ENCODE measurements around the gene PIP5K1B.

The PIP5K1B gene

DNA sequence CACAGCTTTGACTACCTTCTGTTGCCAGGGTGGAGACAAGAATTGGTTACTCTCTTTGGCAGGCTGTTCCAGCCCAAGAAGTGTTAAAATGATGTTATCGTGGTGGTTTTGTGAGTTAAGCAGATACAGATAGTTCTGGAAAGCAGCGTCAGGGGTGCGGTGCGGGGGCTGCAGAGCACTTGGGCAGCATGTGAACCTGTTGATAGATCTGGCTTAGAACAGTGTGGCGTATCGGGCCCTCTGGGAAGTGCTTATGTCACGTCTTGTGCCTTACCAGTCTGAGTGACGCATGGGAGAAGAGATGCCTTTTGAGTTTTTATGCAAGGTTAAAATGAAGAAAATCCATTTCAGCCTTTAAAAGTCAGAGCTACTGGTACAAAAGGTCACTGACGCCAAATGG is 156.4 kb downstream of the PIP5K1B start:
- H4K20me1 ChIP-seq (ENCODE audit: control insufficient read depth, insufficient read depth, low read depth, low read length): no peaks in the 10 kb centered on the region
- H3K79me2 ChIP-seq (ENCODE audit: control insufficient read depth, low read length): no peaks in the 10 kb centered on the region
- H3K4me2 ChIP-seq (ENCODE audit: low read length): no peak overlapping the region
- no peaks in the 10 kb centered on the region for H3K4me1 ChIP-seq (ENCODE audit: control insufficient read depth, low read length)
- no peaks in the 10 kb centered on the region for H3K9me3 ChIP-seq (ENCODE audit: control insufficient read depth, insufficient read depth, low read length)
- no peaks in the 10 kb centered on the region for H3K9me2 ChIP-seq (replicated peaks; ENCODE audit: control insufficient read depth, low read length)
- TF ChIP-seq, protein P1, sequence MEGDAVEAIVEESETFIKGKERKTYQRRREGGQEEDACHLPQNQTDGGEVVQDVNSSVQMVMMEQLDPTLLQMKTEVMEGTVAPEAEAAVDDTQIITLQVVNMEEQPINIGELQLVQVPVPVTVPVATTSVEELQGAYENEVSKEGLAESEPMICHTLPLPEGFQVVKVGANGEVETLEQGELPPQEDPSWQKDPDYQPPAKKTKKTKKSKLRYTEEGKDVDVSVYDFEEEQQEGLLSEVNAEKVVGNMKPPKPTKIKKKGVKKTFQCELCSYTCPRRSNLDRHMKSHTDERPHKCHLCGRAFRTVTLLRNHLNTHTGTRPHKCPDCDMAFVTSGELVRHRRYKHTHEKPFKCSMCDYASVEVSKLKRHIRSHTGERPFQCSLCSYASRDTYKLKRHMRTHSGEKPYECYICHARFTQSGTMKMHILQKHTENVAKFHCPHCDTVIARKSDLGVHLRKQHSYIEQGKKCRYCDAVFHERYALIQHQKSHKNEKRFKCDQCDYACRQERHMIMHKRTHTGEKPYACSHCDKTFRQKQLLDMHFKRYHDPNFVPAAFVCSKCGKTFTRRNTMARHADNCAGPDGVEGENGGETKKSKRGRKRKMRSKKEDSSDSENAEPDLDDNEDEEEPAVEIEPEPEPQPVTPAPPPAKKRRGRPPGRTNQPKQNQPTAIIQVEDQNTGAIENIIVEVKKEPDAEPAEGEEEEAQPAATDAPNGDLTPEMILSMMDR (IDR thresholded peaks at IDR 0.05; ENCODE audit: low read depth, low read length, poor library complexity, severe bottlenecking): no peak
- no peak for TF ChIP-seq EZH2phosphoT487 (IDR thresholded peaks at IDR 0.05; ENCODE audit: borderline replicate concordance, low read length)
- no peak overlapping the region for H3K27ac ChIP-seq (ENCODE audit: low read depth, low read length)
- H3K4me3 ChIP-seq (ENCODE audit: low read length): no peak overlapping the region
- H3K36me3 ChIP-seq (ENCODE audit: control insufficient read depth, low read length): no peaks in the 10 kb centered on the region
- peaks cover 12% of the 10 kb centered on the region; the same call in 1 of the 2 replicates for H3K27me3 ChIP-seq (ENCODE audit: control insufficient read depth, low read length)
- H3F3A ChIP-seq (ENCODE audit: control insufficient read depth, insufficient read depth): no peaks in the 10 kb centered on the region

DNA sequence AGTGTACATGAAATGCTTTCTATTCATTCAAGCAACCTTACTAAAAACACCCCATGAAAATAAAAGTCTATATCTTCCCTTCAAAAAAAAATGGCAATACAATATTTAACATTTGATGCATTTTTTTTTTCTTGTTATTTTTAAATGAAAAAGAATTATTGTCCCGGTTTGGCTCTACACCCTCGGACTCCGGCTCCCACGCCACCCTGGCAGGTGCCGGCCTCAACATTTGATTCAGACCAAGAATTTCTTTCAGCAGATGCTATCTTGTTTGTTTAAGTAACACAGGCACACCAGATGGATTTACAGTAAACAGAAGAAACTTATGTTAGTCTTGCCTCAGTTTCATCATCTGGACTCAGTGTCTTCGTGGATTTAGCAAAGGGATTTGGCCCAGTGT is 162.0 kb downstream of the PIP5K1B start:
- H3K4me3 ChIP-seq (ENCODE audit: low read length): no peak overlapping the region
- no peaks in the 10 kb centered on the region for H3K79me2 ChIP-seq (ENCODE audit: control insufficient read depth, low read length)
- peaks cover 3% of the 10 kb centered on the region; the same call in 1 of the 2 replicates for H3K27me3 ChIP-seq (ENCODE audit: control insufficient read depth, low read length)
- no peaks in the 10 kb centered on the region for H3K9me2 ChIP-seq (replicated peaks; ENCODE audit: control insufficient read depth, low read length)
- no peaks in the 10 kb centered on the region for H3K9me3 ChIP-seq (ENCODE audit: control insufficient read depth, insufficient read depth, low read length)
- no peaks in the 10 kb centered on the region for H3K36me3 ChIP-seq (ENCODE audit: control insufficient read depth, low read length)
- TF ChIP-seq, protein P1 (IDR thresholded peaks at IDR 0.05; ENCODE audit: low read depth, low read length, poor library complexity, severe bottlenecking): no peak
- no peak for TF ChIP-seq EZH2phosphoT487 (IDR thresholded peaks at IDR 0.05; ENCODE audit: borderline replicate concordance, low read length)
- no peaks in the 10 kb centered on the region for H3K4me1 ChIP-seq (ENCODE audit: control insufficient read depth, low read length)
- H3K27ac ChIP-seq (ENCODE audit: low read depth, low read length): no peak overlapping the region
- no peaks in the 10 kb centered on the region for H3F3A ChIP-seq (ENCODE audit: control insufficient read depth, insufficient read depth)
- no peak overlapping the region for H3K4me2 ChIP-seq (ENCODE audit: low read length)
- H4K20me1 ChIP-seq (ENCODE audit: control insufficient read depth, insufficient read depth, low read depth, low read length): no peaks in the 10 kb centered on the region

DNA sequence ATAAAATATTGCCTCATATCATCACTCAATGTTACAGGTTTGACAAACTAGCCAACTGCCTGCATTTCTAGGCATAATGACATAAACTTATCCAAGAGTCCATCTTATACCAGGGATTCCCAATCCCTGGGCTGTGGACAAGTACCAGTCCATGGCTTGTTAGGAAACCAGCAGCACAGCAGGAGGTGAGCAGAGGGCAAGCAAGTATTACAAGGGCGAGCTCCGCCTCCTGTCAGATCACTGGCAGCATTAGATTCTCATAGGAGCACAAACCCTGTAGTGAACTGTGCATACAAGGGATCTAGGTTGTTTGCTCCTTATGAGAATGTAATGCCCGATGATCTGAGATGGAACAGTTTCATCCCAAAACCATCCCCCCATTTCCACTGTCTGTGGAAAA is 164.0 kb downstream of the PIP5K1B start:
- Histone ChIP-seq H3K9me3 (ENCODE audit: control insufficient read depth, insufficient read depth, low read length) (no peaks in the 10 kb centered on the region), H3K79me2 (ENCODE audit: control insufficient read depth, low read length) (no peaks in the 10 kb centered on the region), H3K4me2 (ENCODE audit: low read length) (no peak overlapping the region), H3K27me3 (ENCODE audit: control insufficient read depth, low read length) (peaks cover 3% of the 10 kb centered on the region; the same call in 1 of the 2 replicates), H3K9me2 (replicated peaks; ENCODE audit: control insufficient read depth, low read length) (no peaks in the 10 kb centered on the region), H3F3A (ENCODE audit: control insufficient read depth, insufficient read depth) (no peaks in the 10 kb centered on the region), H4K20me1 (ENCODE audit: control insufficient read depth, insufficient read depth, low read depth, low read length) (no peaks in the 10 kb centered on the region), H3K36me3 (ENCODE audit: control insufficient read depth, low read length) (no peaks in the 10 kb centered on the region), H3K4me1 (ENCODE audit: control insufficient read depth, low read length) (no peaks in the 10 kb centered on the region), H3K27ac (ENCODE audit: low read depth, low read length) (no peak overlapping the region), H3K4me3 (ENCODE audit: low read length) (no peak overlapping the region)
- TF ChIP-seq EZH2phosphoT487 (IDR thresholded peaks at IDR 0.05; ENCODE audit: borderline replicate concordance, low read length): no peak
- TF ChIP-seq, protein P1 (IDR thresholded peaks at IDR 0.05; ENCODE audit: low read depth, low read length, poor library complexity, severe bottlenecking): no peak
